GM23338 (cell line): ENCODE data around the gene DCAF11.

Experiments used
- CTCF ChIP-seq, 2 experiments: fragments of 200-600 bp in 1 of 2; sonication (generic) in 1 of 2; conservative IDR thresholded peaks; 2 replicates each; pipeline versions ENCODE4 v1.5.1 to v1.6.1; 2016 to 2017; ENCODE audit warnings: antibody characterized with exemption in 2 of 2, low read depth in 2 of 2, mild to moderate bottlenecking in 2 of 2, moderate library complexity in 1 of 2
- EZH2 ChIP-seq: fragments of 200-600 bp; sonication (generic); IDR thresholded peaks from one replicate; pipeline ENCODE4 v1.8.0; 2017; ENCODE audit warnings: antibody characterized with exemption, mild to moderate bottlenecking, low read depth; ENCODE audit not compliant: unreplicated experiment
- JUNB ChIP-seq: IDR thresholded peaks from one replicate; pipeline ENCODE4 v1.6.1; 2016; ENCODE audit warnings: antibody characterized with exemption; ENCODE audit not compliant: unreplicated experiment
- POLR2AphosphoS5 ChIP-seq: IDR thresholded peaks from 2 replicates; pipeline ENCODE4 v1.6.1; 2016; ENCODE audit warnings: antibody characterized with exemption, low read depth
- TF ChIP-seq, protein P1 (sequence below): IDR thresholded peaks from 2 replicates; pipeline ENCODE4 v1.6.1; 2016; ENCODE audit warnings: antibody characterized with exemption
- TF ChIP-seq, protein P2 (sequence below): IDR thresholded peaks from one replicate; pipeline ENCODE4 v1.6.1; 2018; ENCODE audit warnings: antibody characterized with exemption; ENCODE audit not compliant: unreplicated experiment

DNA sequence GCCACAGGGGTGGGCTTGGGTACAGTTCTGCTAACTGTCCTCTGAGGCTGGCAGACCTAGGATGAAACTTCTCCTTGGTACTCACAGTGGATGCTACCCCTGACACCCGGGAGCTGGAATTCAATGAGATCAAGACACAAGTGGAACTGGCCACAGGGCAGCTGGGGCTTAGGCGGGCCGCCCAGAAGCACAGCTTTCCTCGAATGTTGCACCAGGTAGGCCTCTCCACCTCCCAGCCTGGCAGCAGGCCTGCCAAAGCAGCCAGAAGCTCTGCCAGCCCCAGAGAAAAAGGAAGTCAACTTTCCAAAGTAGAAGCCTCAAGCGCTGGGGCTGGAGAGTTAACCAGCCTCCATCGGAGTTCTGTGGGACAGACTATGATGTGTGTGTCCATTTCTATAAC is 2.6 kb downstream of the DCAF11 start:
- no peak for TF ChIP-seq EZH2
- no peak for TF ChIP-seq CTCF (conservative IDR thresholded peaks at IDR 0.05; ENCODE audit: low read depth in 2 of 2)
- no peak for TF ChIP-seq JUNB
- TF ChIP-seq POLR2AphosphoS5, result no peak
- TF ChIP-seq, protein P1, sequence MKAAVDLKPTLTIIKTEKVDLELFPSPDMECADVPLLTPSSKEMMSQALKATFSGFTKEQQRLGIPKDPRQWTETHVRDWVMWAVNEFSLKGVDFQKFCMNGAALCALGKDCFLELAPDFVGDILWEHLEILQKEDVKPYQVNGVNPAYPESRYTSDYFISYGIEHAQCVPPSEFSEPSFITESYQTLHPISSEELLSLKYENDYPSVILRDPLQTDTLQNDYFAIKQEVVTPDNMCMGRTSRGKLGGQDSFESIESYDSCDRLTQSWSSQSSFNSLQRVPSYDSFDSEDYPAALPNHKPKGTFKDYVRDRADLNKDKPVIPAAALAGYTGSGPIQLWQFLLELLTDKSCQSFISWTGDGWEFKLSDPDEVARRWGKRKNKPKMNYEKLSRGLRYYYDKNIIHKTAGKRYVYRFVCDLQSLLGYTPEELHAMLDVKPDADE, result no peak
- TF ChIP-seq, protein P2, sequence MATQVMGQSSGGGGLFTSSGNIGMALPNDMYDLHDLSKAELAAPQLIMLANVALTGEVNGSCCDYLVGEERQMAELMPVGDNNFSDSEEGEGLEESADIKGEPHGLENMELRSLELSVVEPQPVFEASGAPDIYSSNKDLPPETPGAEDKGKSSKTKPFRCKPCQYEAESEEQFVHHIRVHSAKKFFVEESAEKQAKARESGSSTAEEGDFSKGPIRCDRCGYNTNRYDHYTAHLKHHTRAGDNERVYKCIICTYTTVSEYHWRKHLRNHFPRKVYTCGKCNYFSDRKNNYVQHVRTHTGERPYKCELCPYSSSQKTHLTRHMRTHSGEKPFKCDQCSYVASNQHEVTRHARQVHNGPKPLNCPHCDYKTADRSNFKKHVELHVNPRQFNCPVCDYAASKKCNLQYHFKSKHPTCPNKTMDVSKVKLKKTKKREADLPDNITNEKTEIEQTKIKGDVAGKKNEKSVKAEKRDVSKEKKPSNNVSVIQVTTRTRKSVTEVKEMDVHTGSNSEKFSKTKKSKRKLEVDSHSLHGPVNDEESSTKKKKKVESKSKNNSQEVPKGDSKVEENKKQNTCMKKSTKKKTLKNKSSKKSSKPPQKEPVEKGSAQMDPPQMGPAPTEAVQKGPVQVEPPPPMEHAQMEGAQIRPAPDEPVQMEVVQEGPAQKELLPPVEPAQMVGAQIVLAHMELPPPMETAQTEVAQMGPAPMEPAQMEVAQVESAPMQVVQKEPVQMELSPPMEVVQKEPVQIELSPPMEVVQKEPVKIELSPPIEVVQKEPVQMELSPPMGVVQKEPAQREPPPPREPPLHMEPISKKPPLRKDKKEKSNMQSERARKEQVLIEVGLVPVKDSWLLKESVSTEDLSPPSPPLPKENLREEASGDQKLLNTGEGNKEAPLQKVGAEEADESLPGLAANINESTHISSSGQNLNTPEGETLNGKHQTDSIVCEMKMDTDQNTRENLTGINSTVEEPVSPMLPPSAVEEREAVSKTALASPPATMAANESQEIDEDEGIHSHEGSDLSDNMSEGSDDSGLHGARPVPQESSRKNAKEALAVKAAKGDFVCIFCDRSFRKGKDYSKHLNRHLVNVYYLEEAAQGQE, result no peak
